Sigmoid colon (tissue), 7 donors: ENCODE measurements around the gene TTLL10. TPM values are rescaled to one million over a fixed set of nuclear protein-coding genes. Genes with fewer than 3 reads are reported as not detected.

Experiments used
- DNase-seq: peaks from one replicate; pipeline ENCODE4 v3.0.0-alpha.2; 2019
- H3K27ac ChIP-seq, 4 donors: fragments of 200-600 bp; sonication (generic); one replicate each; pipeline ENCODE4 v1.5.1; 2016 to 2019; ENCODE audit warnings: mild to moderate bottlenecking in 1 of 4
- H3K27me3 ChIP-seq, 3 donors: fragments of 200-600 bp; sonication (generic); one replicate each; pipeline ENCODE4 v1.5.1; 2019; ENCODE audit warnings: mild to moderate bottlenecking in 1 of 3
- H3K36me3 ChIP-seq, 4 donors: fragments of 200-600 bp; sonication (generic); one replicate each; pipeline ENCODE4 v1.5.1; 2016 to 2019
- H3K4me1 ChIP-seq, 4 donors: fragments of 200-600 bp; sonication (generic); one replicate each; pipeline ENCODE4 v1.5.1; 2017 to 2019
- H3K4me3 ChIP-seq, 4 donors: fragments of 200-600 bp; sonication (generic); one replicate each; pipeline ENCODE4 v1.5.1; 2017 to 2019; ENCODE audit warnings: mild to moderate bottlenecking in 2 of 4, moderate library complexity in 1 of 4
- H3K9me3 ChIP-seq, 4 donors: fragments of 200-600 bp in 3 of 4; sonication (generic) in 3 of 4; one replicate each; pipeline versions ENCODE4 v1.5.1 to v1.6.1; 2013 to 2019
- CTCF ChIP-seq, 4 experiments: fragments of 450-650 bp in 3 of 4; fragments of 200-600 bp in 1 of 4; IDR thresholded peaks; one replicate each; pipeline ENCODE4 v1.5.1; 2016 to 2019; ENCODE audit warnings: antibody characterized with exemption in 4 of 4, mild to moderate bottlenecking in 3 of 4, moderate library complexity in 2 of 4
- EP300 ChIP-seq, 4 donors: sonication (generic); formaldehyde crosslinking; IDR thresholded peaks; one replicate each; pipeline ENCODE4 v1.6.1; 2017; ENCODE audit warnings: antibody characterized with exemption in 4 of 4
- POLR2A ChIP-seq, 2 donors: fragments of 450-650 bp; IDR thresholded peaks; one replicate each; pipeline ENCODE4 v1.6.1; 2016; ENCODE audit warnings: antibody characterized with exemption in 2 of 2, mild to moderate bottlenecking in 2 of 2, moderate library complexity in 2 of 2
- POLR2AphosphoS5 ChIP-seq, 4 donors: sonication (generic); formaldehyde crosslinking; IDR thresholded peaks; one replicate each; pipeline ENCODE4 v1.6.1; 2017; ENCODE audit warnings: antibody characterized with exemption in 4 of 4
- WGBS, 2 donors: extraction: QIAGEN DNeasy Blood & Tissue Kit; methylation state at CpG; one replicate each; pipeline ENCODE4 v1.1.7; 2013; 5-methylcytosine and 5-hydroxymethylcytosine counted together
- intact Hi-C: fragments of 100-400 bp; cut with DNase I; formaldehyde crosslinking; loops from one replicate; pipeline ENCODE4 v1.15.1; 2023
- polyA plus RNA-seq, 3 donors: library from polyadenylated mRNA; stranded (reverse); fragments of 200-250 nt; gene quantifications; one replicate each; pipeline ENCODE4 v1.2.3, GENCODE V29; 2013
- total RNA-seq, 4 donors: library from RNA; depleted of rRNA; stranded (reverse); fragments of >200 nt; gene quantifications; one replicate each; pipeline ENCODE4 v1.1.0, GENCODE V29; 2016
- donor health status: healthy with polysubstance abuse.
- donor health status: Bipolar disorder and iron deficiency.
- donor health status: healthy.

The TTLL10 gene
- total and polyA plus RNA-seq, 7 donors, result 0.46 to 0.70 (median 0.60) TPM; not detected in 4

GRCh38 chr1:1162597-1163537 is 10.8 kb upstream of the TTLL10 start:
- peak overlapping the region in 1 of 4 donors; percentile 47 for H3K27ac ChIP-seq
- no peak for TF ChIP-seq EP300 (IDR thresholded peaks at IDR 0.05)
- TF ChIP-seq POLR2A (IDR thresholded peaks at IDR 0.05), result peak in 1 of 2 donors; percentile 65
- peak in 1 of 4 donors; percentile 69 for TF ChIP-seq POLR2AphosphoS5 (IDR thresholded peaks at IDR 0.05)

GRCh38 chr1:1163538-1164070 is 10.1 kb upstream of the TTLL10 start:
- no peaks in the 10 kb centered on the region for H3K36me3 ChIP-seq
- TF ChIP-seq EP300 (IDR thresholded peaks at IDR 0.05) (no peak), CTCF (IDR thresholded peaks at IDR 0.05) (no peak), POLR2AphosphoS5 (IDR thresholded peaks at IDR 0.05) (no peak), POLR2A (IDR thresholded peaks at IDR 0.05) (no peak)
- H3K27me3 ChIP-seq, result peaks cover 7 to 57% (median 54%) of the 10 kb centered on the region in 3 donors
- H3K27ac ChIP-seq, result peak overlapping the region in 1 of 4 donors; percentile 47
- WGBS, 2 donors, result 16 to 73% methylated on average over 33 of the region's 33 CpGs
- intact Hi-C loops, result no loop called here
- peak overlapping the region in 1 of 4 donors; percentile 18 for H3K4me3 ChIP-seq
- peaks cover 0 to 7% (median 4%) of the 10 kb centered on the region in 4 donors for H3K4me1 ChIP-seq
- no peak for DNase-seq
- no peaks in the 10 kb centered on the region for H3K9me3 ChIP-seq

More at GRCh38 chr1:1162597-1163537, 10.8 kb upstream of the TTLL10 start:
- H3K4me1 ChIP-seq, result peaks cover 0 to 14% (median 11%) of the 10 kb centered on the region in 4 donors
- no peaks in the 10 kb centered on the region for H3K9me3 ChIP-seq
- DNase-seq, result no peak
- peak overlapping the region in 1 of 4 donors; percentile 18 for H3K4me3 ChIP-seq
- intact Hi-C loops, result no loop called here
- WGBS, 2 donors, result 15 to 65% methylated on average over 73 of the region's 73 CpGs
- peaks cover 7 to 50% (median 48%) of the 10 kb centered on the region in 3 donors for H3K27me3 ChIP-seq
- H3K36me3 ChIP-seq, result no peaks in the 10 kb centered on the region

- Histone ChIP-seq H3K9me3 (no peaks in the 10 kb centered on the region), H3K4me1 (no peaks in the 10 kb centered on the region), H3K4me3 (peak overlapping the region in 1 of 4 donors; percentile 18), H3K27ac (peak overlapping the region in 1 of 4 donors; percentile 17), H3K27me3 (peaks cover 7 to 65% (median 61%) of the 10 kb centered on the region in 3 donors), H3K36me3 (no peaks in the 10 kb centered on the region)
- intact Hi-C loops, result no loop called here
- DNase-seq, result no peak
- TF ChIP-seq POLR2AphosphoS5 (IDR thresholded peaks at IDR 0.05), result no peak
- no peak for TF ChIP-seq EP300 (IDR thresholded peaks at IDR 0.05)
- no peak for TF ChIP-seq CTCF (IDR thresholded peaks at IDR 0.05)
- no peak for TF ChIP-seq POLR2A (IDR thresholded peaks at IDR 0.05)
- WGBS, 2 donors, result 15 to 60% methylated on average over 26 of the region's 26 CpGs
These were observed 9.3 kb upstream of the TTLL10 start for GRCh38 chr1:1164361-1164700.

GRCh38 chr1:1164701-1165451 is 8.8 kb upstream of the TTLL10 start:
- Histone ChIP-seq H3K27me3 (peaks cover 7 to 70% (median 65%) of the 10 kb centered on the region in 3 donors), H3K9me3 (no peaks in the 10 kb centered on the region), H3K4me3 (peak overlapping the region in 1 of 4 donors; percentile 18), H3K4me1 (no peaks in the 10 kb centered on the region), H3K36me3 (no peaks in the 10 kb centered on the region), H3K27ac (peak overlapping the region in 2 of 4 donors; percentile 17 to 32)
- intact Hi-C loops, result no loop called here
- DNase-seq, result no peak
- WGBS, 2 donors, result 12 to 67% methylated on average over 48 of the region's 48 CpGs
- TF ChIP-seq EP300 (IDR thresholded peaks at IDR 0.05) (no peak), POLR2A (IDR thresholded peaks at IDR 0.05) (no peak), POLR2AphosphoS5 (IDR thresholded peaks at IDR 0.05) (no peak), CTCF (IDR thresholded peaks at IDR 0.05) (no peak)
